IPS DF 19.7 (cell line): Measurements from ENCODE around the gene RAPGEF4.

Experiments used
- DNase-seq: peaks from one replicate; pipeline ENCODE4 v3.0.0-alpha.2; 2013; ENCODE audit warnings: low read depth, low spot score

RAPGEF4 gene

DNA sequence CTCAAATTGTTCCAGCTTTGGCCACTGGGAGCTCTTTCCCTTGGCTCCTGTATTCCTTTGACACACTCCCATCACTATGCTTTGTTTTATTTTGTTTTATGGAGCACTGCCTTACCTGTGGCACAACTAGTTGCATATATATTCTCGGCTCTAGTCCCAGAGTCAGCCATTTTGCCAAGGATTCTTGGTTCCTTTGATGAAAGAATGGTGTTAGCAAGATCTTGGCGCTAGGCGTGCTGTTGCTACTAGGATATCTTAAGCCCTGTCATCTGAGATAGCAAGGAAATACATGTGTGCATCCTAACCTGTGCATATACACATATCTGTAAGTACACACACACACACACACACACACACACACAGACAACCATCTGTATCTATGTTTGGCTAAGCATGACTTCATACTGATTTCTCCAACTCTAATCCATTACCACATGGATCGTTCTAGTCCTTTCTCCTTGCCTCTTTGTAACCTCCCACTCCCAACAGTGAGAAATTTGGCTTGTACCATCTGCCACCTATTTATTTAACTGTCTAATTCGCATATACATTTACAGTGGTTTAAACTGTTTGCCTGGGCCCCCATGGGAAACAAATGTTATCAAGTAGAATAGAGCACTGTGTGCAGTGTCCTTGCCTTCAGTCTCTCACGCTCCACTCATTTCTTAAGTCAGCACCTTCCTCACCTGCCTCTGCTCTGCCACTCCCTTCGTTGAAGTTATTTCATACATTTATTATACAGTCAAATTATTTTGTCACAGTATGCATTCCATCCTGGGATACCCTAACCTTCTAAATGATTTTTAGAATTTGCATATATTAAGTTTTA, 202.5 kb downstream of the RAPGEF4 start:
- DNase-seq: no peak

DNA sequence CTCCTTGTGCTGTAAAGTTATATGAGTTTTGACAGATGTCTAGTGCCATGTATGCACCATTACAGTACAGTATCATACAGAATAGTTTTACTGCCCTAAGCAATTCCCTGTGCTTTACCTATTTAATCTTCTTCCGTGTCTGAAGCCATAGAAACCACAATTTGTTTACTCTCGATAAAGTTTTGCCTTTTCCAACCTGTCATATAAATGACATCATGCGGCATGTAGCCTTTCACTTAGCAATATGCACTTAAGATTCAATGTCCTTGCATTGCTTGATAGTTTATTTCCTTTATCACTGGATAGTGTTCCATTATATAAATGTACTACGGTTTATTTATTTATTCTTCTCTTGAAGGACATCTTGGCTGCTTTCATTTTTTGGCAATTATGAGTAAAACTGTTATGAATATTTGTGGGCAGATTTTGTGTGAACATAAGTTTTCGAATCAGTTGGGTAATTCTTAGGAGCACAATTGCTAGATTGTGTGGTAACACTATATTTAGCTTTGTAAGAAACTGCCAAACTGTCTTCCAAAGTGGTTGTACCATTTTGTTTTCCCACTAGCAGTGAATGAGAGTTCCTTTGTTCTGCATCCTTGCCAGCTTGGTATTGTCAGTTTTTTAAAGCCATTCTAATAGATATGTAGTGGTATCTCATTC, 203.2 kb downstream of the RAPGEF4 start:
- DNase-seq: no peak

DNA sequence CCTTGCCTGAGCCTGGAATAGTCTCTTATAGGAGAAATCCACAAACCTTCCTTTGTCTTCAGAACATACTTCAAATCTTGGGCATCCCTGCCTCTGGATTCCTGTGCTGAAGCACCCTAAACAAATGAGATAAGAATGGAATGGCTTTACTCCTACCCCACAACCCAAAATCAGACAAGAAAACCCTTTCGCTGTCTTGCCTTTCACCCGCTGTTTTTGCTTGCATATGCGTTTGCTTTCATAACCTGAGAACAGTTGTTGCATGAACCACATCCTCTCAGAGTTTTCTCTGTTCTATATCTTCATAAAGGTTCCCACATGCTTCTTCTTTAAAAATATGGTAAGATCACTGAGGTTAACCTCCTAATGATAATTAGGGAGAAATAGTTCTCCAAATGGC, 207.9 kb downstream of the RAPGEF4 start:
- no peak for DNase-seq

DNA sequence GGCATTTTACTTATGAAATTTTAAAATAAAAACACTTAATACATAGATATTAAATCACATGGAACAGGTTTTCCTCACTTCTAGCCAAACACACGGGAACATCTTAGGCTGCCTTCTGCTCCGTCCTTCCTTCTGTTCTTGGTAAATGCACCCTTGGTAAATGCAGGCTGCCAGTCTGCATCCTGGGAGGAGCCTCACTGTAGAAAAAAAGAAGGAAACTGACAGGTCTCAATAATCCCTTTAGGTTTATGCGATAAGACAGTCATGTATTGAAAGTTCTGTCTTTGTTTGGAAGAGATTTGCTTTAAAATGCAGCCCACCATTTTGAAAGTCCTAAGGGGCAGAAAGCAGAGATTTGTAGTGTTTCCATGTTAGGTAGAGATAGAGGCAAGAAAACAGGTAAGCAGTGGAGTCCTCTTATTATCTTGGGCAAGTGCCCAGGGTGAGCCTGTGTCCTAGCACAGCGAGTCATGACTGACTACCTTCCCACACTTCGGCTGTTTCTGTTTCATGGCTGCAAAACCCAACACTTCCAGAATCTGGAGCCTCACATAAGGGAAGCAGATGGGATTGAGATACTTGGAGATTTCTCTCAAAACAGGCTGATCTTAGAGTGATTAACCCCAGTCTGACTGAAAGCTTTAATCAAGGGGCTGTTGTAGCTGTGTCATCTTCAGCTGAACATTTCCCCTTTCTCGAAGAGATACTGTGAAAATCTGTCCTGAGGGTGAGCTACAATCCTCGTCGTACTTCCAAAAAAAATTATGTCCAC, 208.6 kb downstream of the RAPGEF4 start:
- no peak for DNase-seq

DNA sequence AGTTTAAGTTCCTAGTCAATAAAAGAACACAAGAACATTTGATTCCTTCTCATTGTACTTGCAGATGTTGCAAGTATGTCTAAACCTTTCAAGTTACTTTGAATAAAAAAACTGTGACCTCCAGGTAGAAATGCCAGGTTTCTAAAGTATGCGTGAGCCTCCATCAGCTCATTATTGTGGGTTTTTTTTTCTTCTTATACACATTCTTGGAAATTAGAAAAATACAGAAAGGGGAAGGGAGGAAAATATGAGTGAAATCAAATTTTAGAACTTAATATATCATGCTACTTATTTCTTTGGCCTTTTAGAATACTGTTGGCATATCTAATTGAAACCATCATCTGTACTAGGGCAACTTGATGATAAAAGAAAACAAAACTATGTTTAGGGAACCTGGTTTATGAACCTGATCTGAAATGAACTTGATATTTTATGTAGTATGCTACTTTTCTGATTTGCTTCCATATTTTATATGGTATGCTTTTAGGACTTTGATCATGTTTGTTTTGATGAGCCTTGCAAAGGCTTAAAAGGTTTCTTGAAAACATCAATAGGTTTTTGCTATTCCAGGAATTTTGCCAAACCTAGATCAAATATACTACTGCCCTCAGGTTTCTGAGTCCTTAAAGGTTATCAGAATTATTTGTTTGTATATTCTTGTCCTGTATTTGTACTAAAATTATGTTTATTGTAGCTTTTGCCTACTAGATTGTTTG, 209.3 kb downstream of the RAPGEF4 start:
- no peak for DNase-seq

DNA sequence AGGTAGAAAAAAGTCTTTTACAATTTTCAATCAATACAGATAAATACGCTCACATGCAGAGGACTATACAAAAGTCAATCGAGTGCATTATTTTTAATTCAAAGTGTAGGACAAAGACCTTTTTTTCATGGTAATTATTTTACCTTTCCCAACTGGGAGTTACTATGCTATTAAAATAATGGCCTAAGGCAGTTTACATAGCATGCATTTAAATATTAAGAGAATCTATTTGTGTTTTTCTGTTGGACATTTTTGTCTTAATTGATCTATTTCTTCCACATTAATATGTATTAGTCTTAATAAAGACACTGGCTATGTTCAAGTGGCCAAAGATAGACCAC, 209.8 kb downstream of the RAPGEF4 start:
- DNase-seq: no peak

DNA sequence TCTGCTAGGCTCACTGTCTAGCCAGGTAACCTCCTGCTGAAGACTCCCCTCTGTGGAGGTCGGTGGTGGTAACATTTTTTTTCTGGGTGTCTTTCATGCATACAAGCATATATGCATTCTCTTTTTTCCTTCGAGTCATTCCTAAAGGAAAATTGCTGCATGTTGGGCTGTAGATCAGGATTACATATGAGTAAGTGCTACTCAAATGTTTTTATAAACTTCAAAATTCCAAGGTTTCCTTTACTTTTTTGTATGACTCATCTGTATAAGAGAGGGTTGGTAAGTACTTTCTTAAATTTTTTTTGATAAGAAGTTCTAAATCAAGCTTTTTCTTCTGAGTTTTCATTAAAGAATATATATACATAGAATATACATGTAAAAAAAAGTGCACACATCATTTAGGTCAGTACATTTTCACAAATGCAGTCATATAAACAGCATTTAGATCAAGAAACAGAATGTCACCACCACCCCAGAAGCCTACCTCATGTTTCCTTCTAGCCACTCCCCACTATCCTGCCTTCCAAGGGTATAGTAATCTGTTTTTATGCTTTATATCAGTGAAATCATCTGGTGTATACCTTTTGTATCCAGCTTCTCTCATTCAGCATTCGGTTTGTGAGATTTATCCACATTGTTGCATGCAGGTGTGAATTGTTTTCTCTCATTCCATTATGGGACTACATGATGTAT, 212.0 kb downstream of the RAPGEF4 start:
- DNase-seq: no peak

DNA sequence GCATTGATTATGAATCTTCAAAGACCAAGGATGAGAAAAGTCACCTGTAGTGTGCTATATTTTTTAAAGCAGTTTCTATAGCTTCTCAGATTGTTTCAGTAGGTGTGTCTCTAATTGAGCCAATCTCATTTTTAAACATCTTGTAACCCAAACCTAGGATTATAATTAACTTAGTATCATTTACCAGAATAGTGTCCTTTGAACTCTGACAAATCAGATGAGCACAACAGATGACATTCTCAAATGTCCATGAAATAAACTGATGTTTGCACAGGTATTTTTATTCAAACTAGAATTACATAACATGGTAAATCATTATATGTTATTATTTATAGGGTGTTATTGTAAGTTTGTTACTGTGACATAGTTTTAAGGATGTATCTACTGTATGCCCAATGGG, 213.9 kb downstream of the RAPGEF4 start:
- no peak for DNase-seq

DNA sequence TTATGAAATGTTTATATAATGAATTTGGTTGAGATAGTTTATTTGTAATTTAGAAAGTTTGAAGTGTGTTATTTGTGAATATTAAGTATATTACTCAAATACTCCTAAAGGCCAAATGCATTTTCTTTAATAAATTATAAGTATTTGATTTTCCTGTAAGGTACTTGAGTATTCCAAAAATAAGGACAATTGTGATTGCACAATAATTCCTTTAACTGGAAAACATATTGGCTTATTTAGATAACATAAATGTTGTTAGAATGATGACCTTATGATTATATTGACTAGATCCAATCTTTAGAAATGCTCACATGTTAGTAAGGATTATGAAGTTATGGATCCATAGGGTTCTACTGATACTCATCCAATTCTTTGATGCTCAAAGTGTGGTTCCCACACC, 214.9 kb downstream of the RAPGEF4 start:
- no peak for DNase-seq

DNA sequence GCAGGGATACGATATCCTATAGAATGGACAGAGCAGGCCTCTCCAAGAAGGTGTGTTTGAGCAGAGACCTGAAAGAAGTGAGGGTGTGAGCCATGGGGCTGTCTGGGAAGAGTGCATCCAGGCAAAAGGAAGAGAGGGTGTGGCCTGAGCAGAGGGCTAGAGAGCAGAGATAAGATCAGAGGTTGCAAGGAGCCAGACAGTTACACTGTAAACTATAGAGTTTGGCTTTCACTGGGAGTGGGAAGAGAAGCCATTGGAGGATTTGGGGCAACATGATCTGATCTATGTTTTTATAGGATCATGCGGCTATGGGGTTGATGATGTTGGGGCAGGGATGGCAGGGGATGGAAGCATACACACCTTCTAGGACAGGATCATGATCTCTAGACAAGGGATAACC, 215.9 kb downstream of the RAPGEF4 start:
- no peak for DNase-seq

DNA sequence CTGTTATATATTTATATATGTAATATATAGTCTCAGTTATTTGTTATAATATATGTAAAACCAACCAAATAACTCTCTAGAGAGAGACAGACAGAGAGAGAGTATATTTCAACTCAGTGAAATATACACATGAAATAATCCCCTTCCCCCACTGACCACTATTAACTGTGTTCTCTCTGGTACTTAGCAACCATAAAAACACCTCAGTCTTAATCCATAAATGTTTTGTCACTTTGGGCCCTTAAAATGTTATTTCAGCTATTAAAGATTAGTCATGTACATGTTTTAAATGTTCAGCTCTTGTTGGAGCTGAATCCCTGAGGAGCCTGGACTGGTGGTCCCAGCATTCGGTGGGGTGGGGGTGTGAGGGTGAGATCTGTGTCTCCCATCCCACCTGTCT, 217.8 kb downstream of the RAPGEF4 start:
- DNase-seq: no peak

DNA sequence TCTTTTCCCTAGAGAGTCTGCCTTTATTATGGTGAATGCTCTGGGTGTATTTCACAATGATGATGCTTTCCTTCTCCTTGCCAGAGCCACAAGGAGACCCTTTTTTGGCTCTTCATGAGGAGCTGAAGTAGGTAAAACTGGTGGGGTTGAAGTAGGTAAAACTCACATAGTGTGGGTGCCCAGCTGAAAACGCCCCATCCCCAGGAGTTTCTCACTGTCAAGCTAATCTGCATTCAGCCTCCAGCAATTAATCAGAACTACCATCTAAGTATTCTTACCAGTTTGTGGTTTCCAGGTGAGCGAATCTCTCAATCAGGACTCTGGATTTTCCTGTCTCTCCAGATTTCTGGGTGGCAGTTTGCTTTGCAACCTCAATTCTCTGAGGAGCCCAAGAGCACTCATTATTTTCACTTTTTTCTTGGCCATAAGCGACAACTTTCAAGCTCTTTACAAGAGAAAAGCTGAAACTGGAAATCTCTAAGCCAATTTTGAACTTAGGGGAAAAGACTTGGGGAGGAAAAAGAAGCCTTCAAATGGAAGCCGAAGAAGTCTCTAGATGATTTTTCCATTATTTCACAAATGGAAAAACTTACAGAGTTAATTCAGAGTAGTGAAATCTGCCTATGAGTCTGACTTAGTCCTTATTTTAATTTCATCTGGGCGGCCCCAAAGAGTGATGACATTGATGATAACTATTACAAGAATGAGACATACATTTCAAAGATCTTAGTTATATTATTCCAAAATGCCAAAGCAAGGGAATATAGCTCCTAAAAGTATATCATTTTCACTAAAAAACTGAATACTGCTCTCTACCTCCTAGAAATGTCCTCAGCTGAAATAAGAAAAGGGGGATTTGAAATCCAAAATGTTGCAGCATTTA, 218.6 kb downstream of the RAPGEF4 start:
- DNase-seq: no peak

DNA sequence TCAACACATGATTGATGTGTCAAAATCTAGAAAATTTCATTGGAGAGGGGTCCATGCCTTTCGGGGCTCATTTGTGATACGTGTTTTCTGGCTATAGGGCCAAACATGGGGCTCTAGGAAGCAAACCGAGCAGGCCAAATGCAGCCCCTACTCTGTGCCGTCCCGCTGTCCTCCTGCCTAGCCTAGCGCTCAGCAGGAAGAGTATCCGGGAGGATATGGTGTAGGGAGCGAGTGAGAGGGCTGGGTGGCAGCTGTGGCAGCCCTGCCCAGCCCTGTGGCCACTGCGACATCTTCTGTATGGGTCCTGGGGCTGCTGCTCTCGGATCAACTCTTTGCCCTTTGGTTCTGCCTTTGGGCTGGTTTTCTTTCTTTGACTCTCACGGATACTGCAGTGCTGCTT, 219.9 kb downstream of the RAPGEF4 start:
- DNase-seq: no peak

DNA sequence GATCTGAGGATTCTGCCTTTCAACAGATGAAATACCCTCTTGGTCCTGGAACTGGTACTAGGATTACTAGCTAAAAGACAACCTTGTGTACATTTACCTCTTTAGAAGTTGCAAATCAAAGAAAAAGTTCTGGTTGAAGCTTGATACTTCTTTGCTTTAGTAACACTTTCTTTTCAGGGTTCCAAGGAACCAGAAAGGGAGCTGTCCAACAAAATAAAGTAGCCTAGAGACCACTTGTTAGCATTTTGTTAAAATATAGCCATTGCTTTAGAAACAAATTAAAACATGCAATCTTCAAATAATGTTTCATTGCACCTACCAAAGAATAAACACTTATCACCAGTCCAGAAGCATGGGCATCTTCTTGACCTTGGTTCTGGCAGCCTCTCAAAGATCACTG, 222.1 kb downstream of the RAPGEF4 start:
- no peak for DNase-seq

DNA sequence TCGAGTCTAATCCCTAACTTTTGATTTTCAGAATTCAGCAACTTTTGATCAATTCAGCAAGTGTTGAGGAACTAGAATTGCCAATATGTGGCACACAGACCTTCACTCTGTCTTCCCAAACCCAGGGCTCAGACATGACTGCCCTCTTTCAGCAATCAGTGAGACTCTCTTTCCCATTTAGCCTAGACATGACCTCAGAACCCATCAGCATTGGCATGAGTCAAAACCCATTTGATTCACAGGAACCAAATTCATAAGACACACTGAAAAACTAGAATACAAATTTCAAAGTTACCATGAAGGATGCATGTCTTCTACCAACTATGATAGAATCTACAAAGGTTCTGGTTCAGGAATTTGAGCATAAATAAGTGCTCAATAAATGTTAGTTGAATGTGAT, 226.4 kb downstream of the RAPGEF4 start:
- no peak for DNase-seq

DNA sequence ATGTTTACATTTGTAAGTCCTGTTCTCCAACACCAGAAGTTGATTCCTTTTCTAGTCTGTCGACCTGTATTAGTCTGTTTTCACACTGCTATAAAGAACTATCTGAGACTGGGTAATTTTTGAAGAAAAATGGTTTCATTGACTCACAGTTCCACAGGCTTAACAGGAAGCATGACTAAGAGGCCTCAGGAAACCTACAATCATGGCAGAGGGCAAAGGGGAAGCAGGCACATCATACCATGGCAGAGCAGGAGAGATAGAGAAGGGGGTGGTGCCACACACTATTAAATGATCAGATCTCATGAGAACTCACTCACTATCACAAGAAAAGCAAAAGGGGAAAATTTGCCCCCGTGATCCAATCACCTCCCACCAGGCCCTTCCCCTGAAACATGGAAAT, 227.2 kb downstream of the RAPGEF4 start:
- DNase-seq: no peak

DNA sequence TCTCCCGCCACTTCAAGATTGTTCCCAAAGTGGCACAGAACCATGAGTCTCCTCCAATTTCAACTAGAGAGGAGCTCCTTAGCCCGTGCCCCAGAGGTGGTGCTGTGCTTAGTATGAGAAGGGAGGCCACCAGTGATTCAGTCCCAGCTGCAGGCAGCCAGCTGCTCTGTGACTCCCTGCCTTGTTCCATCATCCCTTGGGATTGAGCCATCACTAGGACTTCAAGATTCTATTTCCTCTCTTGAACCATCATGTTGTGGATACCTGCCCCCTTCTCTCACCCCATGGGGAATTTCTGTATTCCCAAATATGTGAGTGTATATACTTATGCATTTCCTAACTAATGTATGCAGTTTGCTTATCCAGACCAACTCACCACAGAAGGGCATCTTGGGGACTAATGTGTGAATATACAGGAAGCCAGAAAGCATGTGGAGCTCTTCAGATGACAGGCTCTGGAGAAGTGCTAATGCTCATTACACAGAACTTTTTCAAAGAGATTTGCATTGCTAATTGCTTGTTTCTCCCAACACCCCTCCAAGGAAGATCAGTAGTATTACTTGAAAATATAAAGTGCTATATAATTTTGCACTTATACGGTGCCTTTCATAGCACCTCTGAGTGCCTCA, 229.0 kb downstream of the RAPGEF4 start:
- no peak for DNase-seq

DNA sequence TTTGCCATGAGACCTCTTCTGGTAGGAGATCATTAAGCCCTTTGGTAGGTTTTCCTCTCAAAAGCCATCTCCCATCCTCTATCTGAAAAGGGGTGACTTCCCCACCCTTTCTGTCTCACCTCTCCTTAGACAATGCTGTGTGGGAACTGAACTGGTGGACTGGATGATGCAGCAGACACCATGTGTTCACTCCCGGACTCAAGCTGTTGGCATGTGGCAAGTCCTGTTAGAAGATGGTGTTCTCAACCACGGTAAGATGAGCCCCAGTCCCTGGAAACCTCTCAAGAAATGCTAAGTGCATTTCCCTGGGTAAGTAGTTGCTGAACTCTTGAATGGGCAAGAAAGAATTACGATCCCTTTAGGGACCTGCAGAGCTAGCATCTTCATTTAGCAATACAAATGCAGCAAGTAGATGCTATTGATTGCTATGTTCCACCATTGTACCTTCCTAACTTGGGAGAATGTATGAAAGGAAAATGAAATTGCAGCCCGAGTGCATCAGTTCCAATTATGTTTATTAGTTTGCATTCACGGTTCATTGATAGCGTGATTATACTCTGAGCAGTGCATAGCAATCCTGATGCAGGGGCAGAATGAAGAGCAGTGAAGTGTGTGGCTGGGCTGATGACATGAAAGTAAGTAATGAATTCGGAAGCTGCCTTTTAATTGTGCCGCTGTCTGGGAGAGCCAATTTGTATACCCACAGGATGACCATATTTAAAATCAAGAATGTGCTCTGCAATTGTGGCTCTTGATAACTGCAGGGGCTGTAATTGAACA, 230.0 kb downstream of the RAPGEF4 start:
- no peak for DNase-seq
